Smooth muscle cell of bladder (primary cell): ENCODE results near the gene CNGA4. TPM values are rescaled to one million over a fixed set of nuclear protein-coding genes. Genes with fewer than 3 reads are reported as not detected.

Experiments used
- total RNA-seq: library from RNA; depleted of rRNA; stranded (reverse); fragments of >200 nt; gene quantifications from 2 replicates; pipeline ENCODE4 v1.2.3, GENCODE V29; 2014

The CNGA4 gene, protein sequence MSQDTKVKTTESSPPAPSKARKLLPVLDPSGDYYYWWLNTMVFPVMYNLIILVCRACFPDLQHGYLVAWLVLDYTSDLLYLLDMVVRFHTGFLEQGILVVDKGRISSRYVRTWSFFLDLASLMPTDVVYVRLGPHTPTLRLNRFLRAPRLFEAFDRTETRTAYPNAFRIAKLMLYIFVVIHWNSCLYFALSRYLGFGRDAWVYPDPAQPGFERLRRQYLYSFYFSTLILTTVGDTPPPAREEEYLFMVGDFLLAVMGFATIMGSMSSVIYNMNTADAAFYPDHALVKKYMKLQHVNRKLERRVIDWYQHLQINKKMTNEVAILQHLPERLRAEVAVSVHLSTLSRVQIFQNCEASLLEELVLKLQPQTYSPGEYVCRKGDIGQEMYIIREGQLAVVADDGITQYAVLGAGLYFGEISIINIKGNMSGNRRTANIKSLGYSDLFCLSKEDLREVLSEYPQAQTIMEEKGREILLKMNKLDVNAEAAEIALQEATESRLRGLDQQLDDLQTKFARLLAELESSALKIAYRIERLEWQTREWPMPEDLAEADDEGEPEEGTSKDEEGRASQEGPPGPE
- total RNA-seq, result under 0.01 and 0.09 TPM in 2 replicates

DNA sequence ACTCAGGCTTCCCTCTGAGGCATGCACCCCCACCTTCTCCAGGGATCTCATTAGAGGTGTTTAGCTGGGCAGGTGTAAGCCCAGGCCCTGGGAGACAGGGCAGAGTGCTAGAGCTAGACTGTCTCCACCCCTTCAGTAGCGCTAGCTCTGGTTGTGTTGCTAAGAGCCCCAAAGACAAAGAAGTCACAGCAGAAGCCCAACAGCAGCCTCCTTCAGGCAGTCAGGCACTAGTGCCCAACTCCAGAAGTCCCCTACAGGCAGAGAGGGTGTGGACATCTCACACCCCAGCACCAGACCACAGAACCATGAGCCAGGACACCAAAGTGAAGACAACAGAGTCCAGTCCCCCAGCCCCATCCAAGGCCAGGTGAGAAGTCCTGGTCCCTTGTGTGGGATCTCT lies at the start of gene CNGA4:
TSS of gene CNGA4 (plus strand) at position 188 of the 400 bp plus-strand sequence. CDS start at position 306, 118 bp downstream.

GRCh38 chr11:6199174-6199810 lies 39.6 kb upstream of the CNGA4 start, which contains the start of gene OR52W1:
TSS of gene OR52W1 (plus strand) at chr11:6199224. CDS start at chr11:6199224, 0 bp downstream.

GRCh38 chr11:6205366-6205765 lies 33.5 kb upstream of the CNGA4 start, which contains the start of gene C11orf42:
TSS of gene C11orf42 (plus strand) at chr11:6205557. CDS start at chr11:6205616, 59 bp downstream.

GRCh38 chr11:6234387-6235107 lies 4.3 kb upstream of the CNGA4 start, which contains the start of gene FHIP1B:
TSS of gene FHIP1B (minus strand) at chr11:6234636. CDS start at chr11:6224516, 10,120 bp downstream.

Other genes with a start within 250 kb of the CNGA4 start
- not detected in 2 replicates for gene OR56A4, start 232.1 kb upstream of the CNGA4 start, total RNA-seq
- gene OR56A1, start 208.3 kb upstream of the CNGA4 start, total RNA-seq, result not detected in 2 replicates
- gene OR56B4, start 131.4 kb upstream of the CNGA4 start, total RNA-seq, result not detected in 2 replicates
- gene OR52B2, start 68.8 kb upstream of the CNGA4 start, total RNA-seq, result not detected in 2 replicates
- not detected in 2 replicates for gene OR52W1, start 39.9 kb upstream of the CNGA4 start, total RNA-seq
- not detected in 2 replicates for gene C11orf42, start 33.5 kb upstream of the CNGA4 start, total RNA-seq
- 5.1 and 7.8 TPM in 2 replicates for gene FHIP1B, start 4.5 kb upstream of the CNGA4 start, total RNA-seq
- gene CCKBR, start 20.7 kb downstream of the CNGA4 start, total RNA-seq, result not detected in 2 replicates
- 147 and 185 TPM in 2 replicates for gene CAVIN3, start 81.4 kb downstream of the CNGA4 start, total RNA-seq
- gene SMPD1, start 151.4 kb downstream of the CNGA4 start, total RNA-seq, result 27.9 and 35.1 TPM in 2 replicates
- gene APBB1, start 180.0 kb downstream of the CNGA4 start, total RNA-seq, result 45.8 and 46.4 TPM in 2 replicates
- 0.43 and 0.46 TPM in 2 replicates for gene HPX, start 201.9 kb downstream of the CNGA4 start, total RNA-seq
- 12.2 and 18.2 TPM in 2 replicates for gene TRIM3, start 234.9 kb downstream of the CNGA4 start, total RNA-seq
- gene ARFIP2, start 242.2 kb downstream of the CNGA4 start, total RNA-seq, result 59.4 and 60.3 TPM in 2 replicates
- gene TIMM10B, start 242.4 kb downstream of the CNGA4 start, total RNA-seq, result 33.6 and 38.2 TPM in 2 replicates